Stomach (tissue), 4 donors: Measurements from ENCODE around the gene ABCF2.

Experiments used
- CTCF ChIP-seq, 7 experiments: fragments of 450-650 bp in 4 of 7; fragments of 200-600 bp in 3 of 7; sonication (generic) in 3 of 7; IDR thresholded peaks; one replicate each; pipeline ENCODE4 v1.5.1; 2016 to 2019; ENCODE audit warnings: antibody characterized with exemption in 7 of 7, control low read depth in 2 of 7, mild to moderate bottlenecking in 1 of 7
- POLR2A ChIP-seq, 4 donors: fragments of 450-650 bp; IDR thresholded peaks; one replicate each; pipeline ENCODE4 v1.6.1; 2016; ENCODE audit warnings: antibody characterized with exemption in 4 of 4, control low read depth in 2 of 4, mild to moderate bottlenecking in 1 of 4, moderate library complexity in 1 of 4

DNA sequence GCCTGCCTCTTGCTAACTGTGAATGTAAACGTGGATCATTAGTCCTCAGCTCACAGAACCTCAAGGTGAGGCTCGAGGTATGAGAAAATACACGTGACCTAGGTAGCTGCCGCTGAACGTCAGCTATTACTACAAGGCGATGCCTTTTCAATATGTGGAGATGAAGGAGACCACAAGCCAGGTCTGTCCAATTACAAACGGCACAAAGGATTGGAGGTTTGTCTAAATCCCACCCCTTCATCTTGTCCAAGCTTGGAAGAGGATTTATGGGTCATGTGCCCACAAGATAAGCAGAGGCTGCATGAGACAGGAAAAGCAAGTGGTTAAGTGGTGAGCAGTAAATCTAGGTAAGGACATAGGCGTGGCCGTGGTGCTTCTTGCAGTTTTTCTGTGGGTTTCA lies 20.1 kb downstream of the ABCF2 start:
- no peak for TF ChIP-seq CTCF (IDR thresholded peaks at IDR 0.05)
- no peak for TF ChIP-seq POLR2A (IDR thresholded peaks at IDR 0.05)
